K562 (cell line): ENCODE data around the gene PIP5KL1. TPM values are rescaled to one million over a fixed set of nuclear protein-coding genes. Genes with fewer than 3 reads are reported as not detected.
A peak's percentile ranks its signal among the peaks of the same experiment; 100 is the strongest.

Experiments
- ARHGAP35 ChIP-seq: fragments of 450-650 bp; IDR thresholded peaks from 2 replicates; pipeline ENCODE4 v1.6.1; 2018; ENCODE audit not compliant: partially characterized antibody
- BCOR ChIP-seq: fragments of 450-650 bp; IDR thresholded peaks from 2 replicates; pipeline ENCODE4 v1.6.1; 2016
- CHAMP1 ChIP-seq: fragments of 450-650 bp; IDR thresholded peaks from 2 replicates; pipeline ENCODE4 v1.6.1; 2016; ENCODE audit warnings: mild to moderate bottlenecking
- ELK3 ChIP-seq: fragments of 450-650 bp; formaldehyde crosslinking; IDR thresholded peaks from 2 replicates; pipeline ENCODE4 v1.4.0; 2020; ENCODE audit warnings: mild to moderate bottlenecking
- FOXA1 ChIP-seq: fragments of 450-650 bp; IDR thresholded peaks from 2 replicates; pipeline ENCODE4 v1.6.1; 2016; ENCODE audit warnings: mild to moderate bottlenecking, borderline replicate concordance
- HMG20A ChIP-seq: fragments of 450-650 bp; formaldehyde crosslinking; conservative IDR thresholded peaks from 2 replicates; pipeline ENCODE4 v1.4.0; 2020; ENCODE audit warnings: mild to moderate bottlenecking, mixed read lengths
- HMG20B ChIP-seq: fragments of 250-450 bp; sonication (Bioruptor Pico); IDR thresholded peaks from 2 replicates; pipeline ENCODE4 v1.5.0; 2021; ENCODE audit warnings: mild to moderate bottlenecking
- JUN ChIP-seq, 2 experiments: sonication (generic) in 1 of 2; formaldehyde crosslinking in 1 of 2; IDR thresholded peaks; 2 replicates each; pipeline versions ENCODE4 v1.6.1 to v1.8.0; 2012 to 2022; ENCODE audit warnings: borderline replicate concordance in 2 of 2, mild to moderate bottlenecking in 2 of 2, improper control_type of control experiment in 1 of 2, low read depth in 1 of 2, low read length in 1 of 2, missing genetic modification reagents in 1 of 2
- MTF1 ChIP-seq: fragments of 250-450 bp; sonication (Bioruptor Pico); IDR thresholded peaks from 2 replicates; pipeline ENCODE4 v1.9.0; 2021; ENCODE audit warnings: moderate library complexity, mild to moderate bottlenecking, inconsistent platforms, borderline replicate concordance
- NCOR1 ChIP-seq: fragments of 450-650 bp; IDR thresholded peaks from 2 replicates; pipeline ENCODE4 v1.6.1; 2016; ENCODE audit warnings: mild to moderate bottlenecking, moderate library complexity
- NUFIP1 ChIP-seq: fragments of 450-650 bp; IDR thresholded peaks from 2 replicates; pipeline ENCODE4 v1.6.1; 2018; ENCODE audit not compliant: partially characterized antibody
- RBFOX2 ChIP-seq: fragments of 200-400 bp; formaldehyde crosslinking; IDR thresholded peaks from 2 replicates; pipeline ENCODE4 v1.6.1; 2017; ENCODE audit warnings: low read depth, mild to moderate bottlenecking, low read length, moderate library complexity
- RCOR1 ChIP-seq, 2 experiments: IDR thresholded peaks; 2 replicates each; pipeline ENCODE4 v1.6.1; 2012; ENCODE audit warnings: low read depth in 2 of 2, low read length in 2 of 2, borderline replicate concordance in 1 of 2, improper control_type of control experiment in 1 of 2
- SPI1 ChIP-seq: IDR thresholded peaks from 2 replicates; pipeline ENCODE4 v1.6.1; 2011; ENCODE audit warnings: low read depth, low read length, control low read depth, borderline replicate concordance
- TAF15 ChIP-seq: fragments of 200-400 bp; formaldehyde crosslinking; IDR thresholded peaks from 2 replicates; pipeline ENCODE4 v1.6.1; 2017; ENCODE audit warnings: mild to moderate bottlenecking, low read depth, low read length, moderate library complexity
- ZNF165 ChIP-seq: fragments of 250-450 bp; sonication (Bioruptor Pico); IDR thresholded peaks from 2 replicates; pipeline ENCODE4 v1.4.0; 2020; ENCODE audit warnings: borderline replicate concordance
- ZNF175 ChIP-seq: fragments of 200-800 bp; sonication (Bioruptor generic); IDR thresholded peaks from 2 replicates; pipeline ENCODE4 v1.6.1; 2016; ENCODE audit warnings: low read depth, mild to moderate bottlenecking, missing genetic modification characterization, missing compliant biosample characterization
- ZNF830 ChIP-seq: fragments of 250-450 bp; sonication (Bioruptor Pico); IDR thresholded peaks from 2 replicates; pipeline ENCODE4 v1.5.0; 2021; ENCODE audit warnings: mild to moderate bottlenecking
- ZZZ3 ChIP-seq: fragments of 450-650 bp; IDR thresholded peaks from 2 replicates; pipeline ENCODE4 v1.6.1; 2016; ENCODE audit warnings: antibody characterized with exemption, mild to moderate bottlenecking, moderate library complexity
- polyA plus RNA-seq, 8 experiments: library from polyadenylated mRNA; depleted of rRNA in 4 of 8; stranded (reverse) in 5 of 8; unstranded in 3 of 8; fragments of >200 nt; fragmentation: Nextera tagmentation in 2 of 8; fragmentation: Illumina TruSeq in 1 of 8; extraction: Ambion mirVana in 2 of 8; extraction: Trizol in 1 of 8; gene quantifications; 2 replicates each; pipeline versions ENCODE4 v1.2.1 to v1.2.3, GENCODE V29; 2011 to 2014; ENCODE audit warnings: inconsistent platforms in 1 of 8, missing spikeins in 1 of 8
- total RNA-seq, 7 experiments: library from RNA; depleted of rRNA in 6 of 7; stranded (reverse); fragments of >200 nt in 6 of 7; fragmentation: Illumina TruSeq in 2 of 7; extraction: Trizol in 2 of 7; gene quantifications; 2 replicates each; pipeline versions ENCODE4 v1.2.1 to v1.2.3, GENCODE V29; 2011 to 2021; ENCODE audit warnings: low replicate concordance in 1 of 7
- TF ChIP-seq, protein P1 (sequence below): fragments of 450-650 bp; IDR thresholded peaks from 2 replicates; pipeline ENCODE4 v1.7.0; 2016; ENCODE audit warnings: borderline replicate concordance
- TF ChIP-seq, protein P2 (sequence below): fragments of 250-450 bp; sonication (Bioruptor Pico); IDR thresholded peaks from 2 replicates; pipeline ENCODE4 v1.8.0; 2022; ENCODE audit warnings: inconsistent platforms

The PIP5KL1 gene
- total and polyA plus RNA-seq, 9 of the 15 experiments (the other 6 are each of a cell fraction or from before 2014, with no cell fraction given): 0.18 to 4.8 (median 1.2) TPM

DNA sequence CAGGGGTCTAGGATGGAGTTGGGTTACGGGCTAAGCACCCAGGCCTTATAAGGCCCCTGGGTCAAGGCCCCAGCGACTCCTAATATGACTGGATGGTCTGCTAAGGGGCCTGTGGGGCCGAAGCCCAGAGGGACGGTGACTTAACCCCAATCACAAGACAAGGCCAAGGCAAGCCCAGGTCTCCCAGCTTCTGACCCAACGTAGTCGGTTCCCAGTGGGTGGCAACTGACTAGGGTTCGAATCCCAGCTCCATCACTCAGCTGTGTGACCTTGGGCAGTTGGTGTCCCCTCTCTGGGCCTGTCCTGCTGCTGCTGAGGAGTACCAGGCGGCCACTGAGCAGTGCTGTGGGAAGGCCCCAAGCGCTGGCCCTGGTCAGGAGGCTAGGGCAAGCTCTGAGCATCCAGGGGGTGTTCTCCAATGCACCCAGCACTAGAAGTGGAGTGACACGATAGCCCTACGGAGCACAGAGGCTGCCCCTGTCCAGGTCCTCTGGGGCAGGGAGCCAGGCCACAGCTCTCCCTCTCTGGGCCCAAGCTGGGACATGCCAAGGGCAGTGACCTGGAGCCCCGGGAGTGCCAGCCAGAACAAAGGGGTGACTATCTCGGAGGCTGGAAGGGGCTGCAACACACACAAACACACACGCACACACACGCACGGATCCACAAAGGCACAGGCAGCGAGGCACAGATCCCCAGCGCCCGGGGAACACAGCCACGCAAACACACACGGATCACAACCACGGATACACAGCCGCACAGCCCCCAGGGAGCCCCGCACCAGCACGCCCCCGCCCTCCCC, 53.6 kb downstream of the PIP5KL1 start (continued):
- no peak for TF ChIP-seq CHAMP1
- TF ChIP-seq FOXA1: no peak
- no peak for TF ChIP-seq HMG20A (CRISPR knock-in tag)
- no peak for TF ChIP-seq ARHGAP35
- TF ChIP-seq ELK3 (CRISPR knock-in tag): no peak
- TF ChIP-seq BCOR: peak; percentile 61
- TF ChIP-seq, protein P1, sequence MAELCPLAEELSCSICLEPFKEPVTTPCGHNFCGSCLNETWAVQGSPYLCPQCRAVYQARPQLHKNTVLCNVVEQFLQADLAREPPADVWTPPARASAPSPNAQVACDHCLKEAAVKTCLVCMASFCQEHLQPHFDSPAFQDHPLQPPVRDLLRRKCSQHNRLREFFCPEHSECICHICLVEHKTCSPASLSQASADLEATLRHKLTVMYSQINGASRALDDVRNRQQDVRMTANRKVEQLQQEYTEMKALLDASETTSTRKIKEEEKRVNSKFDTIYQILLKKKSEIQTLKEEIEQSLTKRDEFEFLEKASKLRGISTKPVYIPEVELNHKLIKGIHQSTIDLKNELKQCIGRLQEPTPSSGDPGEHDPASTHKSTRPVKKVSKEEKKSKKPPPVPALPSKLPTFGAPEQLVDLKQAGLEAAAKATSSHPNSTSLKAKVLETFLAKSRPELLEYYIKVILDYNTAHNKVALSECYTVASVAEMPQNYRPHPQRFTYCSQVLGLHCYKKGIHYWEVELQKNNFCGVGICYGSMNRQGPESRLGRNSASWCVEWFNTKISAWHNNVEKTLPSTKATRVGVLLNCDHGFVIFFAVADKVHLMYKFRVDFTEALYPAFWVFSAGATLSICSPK: no peak
- TF ChIP-seq TAF15: no peak
- TF ChIP-seq, protein P2, sequence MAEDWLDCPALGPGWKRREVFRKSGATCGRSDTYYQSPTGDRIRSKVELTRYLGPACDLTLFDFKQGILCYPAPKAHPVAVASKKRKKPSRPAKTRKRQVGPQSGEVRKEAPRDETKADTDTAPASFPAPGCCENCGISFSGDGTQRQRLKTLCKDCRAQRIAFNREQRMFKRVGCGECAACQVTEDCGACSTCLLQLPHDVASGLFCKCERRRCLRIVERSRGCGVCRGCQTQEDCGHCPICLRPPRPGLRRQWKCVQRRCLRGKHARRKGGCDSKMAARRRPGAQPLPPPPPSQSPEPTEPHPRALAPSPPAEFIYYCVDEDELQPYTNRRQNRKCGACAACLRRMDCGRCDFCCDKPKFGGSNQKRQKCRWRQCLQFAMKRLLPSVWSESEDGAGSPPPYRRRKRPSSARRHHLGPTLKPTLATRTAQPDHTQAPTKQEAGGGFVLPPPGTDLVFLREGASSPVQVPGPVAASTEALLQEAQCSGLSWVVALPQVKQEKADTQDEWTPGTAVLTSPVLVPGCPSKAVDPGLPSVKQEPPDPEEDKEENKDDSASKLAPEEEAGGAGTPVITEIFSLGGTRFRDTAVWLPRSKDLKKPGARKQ (CRISPR knock-in tag): no peak
- TF ChIP-seq ZNF830 (CRISPR knock-in tag): no peak
- TF ChIP-seq ZZZ3: no peak
- no peak for TF ChIP-seq ZNF165 (CRISPR knock-in tag)
- TF ChIP-seq RBFOX2: 0 out of 2 replicates have a peak, but pooled peaks have one; percentile 15
- TF ChIP-seq SPI1: no peak
- no peak for TF ChIP-seq NUFIP1
- TF ChIP-seq RCOR1 (IDR thresholded peaks at IDR 0.05; ENCODE audit: borderline replicate concordance in 1 of 2, low read depth in 2 of 2, low read length in 2 of 2): no peak
- TF ChIP-seq NCOR1: no peak
- no peak for TF ChIP-seq JUN (IDR thresholded peaks at IDR 0.05; ENCODE audit: borderline replicate concordance, low read depth, low read length)
- TF ChIP-seq JUN (CRISPR knock-in tag; IDR thresholded peaks at IDR 0.05; ENCODE audit: borderline replicate concordance): 0 out of 2 replicates have a peak, but pooled peaks have one; percentile 23
- no peak for TF ChIP-seq ZNF175 (CRISPR knock-in tag)
- no peak for TF ChIP-seq MTF1 (CRISPR knock-in tag)
- no peak for TF ChIP-seq HMG20B (CRISPR knock-in tag)
